ENCODE data around the gene CD22.

The CD22 gene

DNA sequence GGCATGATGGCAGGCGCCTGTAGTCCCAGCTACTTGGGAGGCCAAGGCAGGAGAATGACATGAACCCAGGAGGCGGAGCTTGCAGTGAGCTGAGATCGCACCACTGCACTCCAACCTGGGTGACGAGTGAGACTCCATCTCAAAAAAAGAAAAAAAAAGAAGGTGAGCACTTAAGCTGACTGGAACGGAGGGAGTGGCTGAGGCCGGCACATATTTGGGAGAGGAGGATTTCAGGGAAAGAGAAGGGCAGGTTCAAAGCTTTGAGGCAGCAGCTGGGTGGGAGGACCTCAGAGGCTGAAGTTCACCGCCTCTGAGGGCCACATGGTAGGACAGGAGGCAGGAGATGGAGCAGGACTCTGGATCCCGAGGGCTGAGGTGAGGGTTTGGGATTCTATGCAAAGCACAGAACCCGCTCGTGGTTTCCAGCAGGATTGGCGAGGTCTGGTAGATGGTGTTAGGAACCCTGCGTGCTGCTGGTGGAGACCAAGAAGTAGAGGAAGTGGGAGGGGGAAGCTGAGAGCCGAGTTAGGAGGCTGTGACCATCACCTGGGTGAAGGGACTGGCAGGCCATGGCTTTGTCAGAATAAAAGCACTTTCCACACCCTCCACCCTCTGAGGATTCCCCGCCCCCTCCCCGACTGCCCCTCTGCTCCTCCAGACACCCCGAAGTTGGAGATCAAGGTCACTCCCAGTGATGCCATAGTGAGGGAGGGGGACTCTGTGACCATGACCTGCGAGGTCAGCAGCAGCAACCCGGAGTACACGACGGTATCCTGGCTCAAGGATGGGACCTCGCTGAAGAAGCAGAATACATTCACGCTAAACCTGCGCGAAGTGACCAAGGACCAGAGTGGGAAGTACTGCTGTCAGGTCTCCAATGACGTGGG, 8.4 kb downstream of the CD22 start:
- in situ Hi-C loops (cut with HindIII; ENCODE audit: low sequenced_read_pairs) = no loop called here

DNA sequence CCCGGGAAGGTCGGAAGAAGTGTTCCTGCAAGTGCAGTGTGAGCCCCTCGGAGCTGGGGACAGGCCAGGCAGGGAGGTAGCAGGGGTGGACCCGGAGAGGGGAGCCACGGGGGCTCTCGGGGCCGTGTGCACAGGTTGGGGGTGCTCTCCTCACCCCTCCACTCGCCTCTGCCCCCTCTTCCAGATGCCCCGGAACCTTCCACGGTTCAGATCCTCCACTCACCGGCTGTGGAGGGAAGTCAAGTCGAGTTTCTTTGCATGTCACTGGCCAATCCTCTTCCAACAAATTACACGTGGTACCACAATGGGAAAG, 9.0 kb downstream of the CD22 start:
- in situ Hi-C loops (cut with HindIII; ENCODE audit: low sequenced_read_pairs) = no loop called here

- in situ Hi-C loops (cut with HindIII; ENCODE audit: low sequenced_read_pairs) = no loop called here
These were observed 11.4 kb downstream of the CD22 start for GRCh38 chr19:35340431-35340830.

GRCh38 chr19:35341006-35341405, 12.0 kb downstream of the CD22 start:
- in situ Hi-C loops (cut with HindIII; ENCODE audit: low sequenced_read_pairs) = no loop called here

- in situ Hi-C loops (cut with HindIII; ENCODE audit: low sequenced_read_pairs) = no loop called here
These were observed 12.7 kb downstream of the CD22 start for GRCh38 chr19:35341565-35342225.

- in situ Hi-C loops (cut with HindIII; ENCODE audit: low sequenced_read_pairs) = no loop called here
These were observed 13.4 kb downstream of the CD22 start for GRCh38 chr19:35342430-35342829.

- in situ Hi-C loops (cut with HindIII; ENCODE audit: low sequenced_read_pairs) = no loop called here
These were observed 15.6 kb downstream of the CD22 start for GRCh38 chr19:35344511-35345031.

- in situ Hi-C loops (cut with HindIII; ENCODE audit: low sequenced_read_pairs) = no loop called here
These were observed 16.7 kb downstream of the CD22 start for GRCh38 chr19:35345671-35346111.

DNA sequence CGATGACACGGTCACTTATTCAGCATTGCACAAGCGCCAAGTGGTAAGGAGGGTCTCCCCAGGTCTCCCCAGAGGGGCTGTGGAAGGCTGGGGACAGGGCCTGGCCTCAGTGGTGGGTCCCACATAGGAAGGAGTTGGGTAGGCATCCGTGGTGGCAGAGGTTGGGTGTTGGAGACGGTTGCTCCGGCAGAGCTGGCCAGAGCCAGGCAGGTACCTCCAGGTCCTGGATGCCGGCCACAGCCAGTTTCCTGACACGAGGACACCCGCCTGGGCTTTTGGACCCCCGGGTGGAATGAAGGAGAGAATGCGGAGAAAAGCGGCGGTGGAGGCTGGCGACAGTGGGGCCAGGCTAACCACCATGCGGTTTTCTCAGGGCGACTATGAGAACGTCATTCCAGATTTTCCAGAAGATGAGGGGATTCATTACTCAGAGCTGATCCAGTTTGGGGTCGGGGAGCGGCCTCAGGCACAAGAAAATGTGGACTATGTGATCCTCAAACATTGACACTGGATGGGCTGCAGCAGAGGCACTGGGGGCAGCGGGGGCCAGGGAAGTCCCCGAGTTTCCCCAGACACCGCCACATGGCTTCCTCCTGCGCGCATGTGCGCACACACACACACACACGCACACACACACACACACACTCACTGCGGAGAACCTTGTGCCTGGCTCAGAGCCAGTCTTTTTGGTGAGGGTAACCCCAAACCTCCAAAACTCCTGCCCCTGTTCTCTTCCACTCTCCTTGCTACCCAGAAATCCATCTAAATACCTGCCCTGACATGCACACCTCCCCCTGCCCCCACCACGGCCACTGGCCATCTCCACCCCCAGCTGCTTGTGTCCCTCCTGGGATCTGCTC, 17.4 kb downstream of the CD22 start:
- in situ Hi-C loops (cut with HindIII; ENCODE audit: low sequenced_read_pairs) = no loop called here

GRCh38 chr19:35347171-35347929, 18.4 kb downstream of the CD22 start, which contains the start of gene FFAR1:
Gene FFAR1, plus strand, starts transcription at chr19:35347902. Its CDS starts 3,650 bp downstream, at chr19:35351552.
- in situ Hi-C loops (cut with HindIII; ENCODE audit: low sequenced_read_pairs) = no loop called here

GRCh38 chr19:35347930-35348298, 18.9 kb downstream of the CD22 start:
- in situ Hi-C loops (cut with HindIII; ENCODE audit: low sequenced_read_pairs) = no loop called here

- in situ Hi-C loops (cut with HindIII; ENCODE audit: low sequenced_read_pairs) = no loop called here
These were observed 20.1 kb downstream of the CD22 start for GRCh38 chr19:35348911-35349611.

- in situ Hi-C loops (cut with HindIII; ENCODE audit: low sequenced_read_pairs) = loop anchor here (5.0 kb wide), 1 partner anchor 82 kb away; no protein-coding TSS in a partner anchor
These were observed 20.9 kb downstream of the CD22 start for GRCh38 chr19:35349614-35350521.

DNA sequence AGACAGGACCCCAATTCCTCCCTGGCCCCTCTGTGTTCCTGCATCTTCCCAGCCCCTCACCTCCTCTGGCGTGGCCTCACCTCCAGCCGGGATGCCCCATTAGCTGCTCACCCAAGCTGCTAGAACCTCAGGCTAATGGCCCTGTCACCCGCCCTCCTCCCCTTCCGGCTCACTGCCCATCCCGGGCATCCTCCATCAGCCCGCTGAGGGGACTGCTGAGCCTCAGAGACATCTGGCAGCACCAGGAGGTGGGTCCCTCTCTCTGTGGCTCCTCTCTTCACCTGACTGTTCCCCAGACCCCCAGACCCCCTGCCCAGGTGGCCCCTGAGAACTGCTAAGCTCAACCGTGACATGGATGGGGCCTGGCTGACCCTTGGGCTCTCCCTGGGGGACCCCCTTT, 21.6 kb downstream of the CD22 start:
- in situ Hi-C loops (cut with HindIII; ENCODE audit: low sequenced_read_pairs) = loop anchor here (5.0 kb wide), 1 partner anchor 82 kb away; no protein-coding TSS in a partner anchor

DNA sequence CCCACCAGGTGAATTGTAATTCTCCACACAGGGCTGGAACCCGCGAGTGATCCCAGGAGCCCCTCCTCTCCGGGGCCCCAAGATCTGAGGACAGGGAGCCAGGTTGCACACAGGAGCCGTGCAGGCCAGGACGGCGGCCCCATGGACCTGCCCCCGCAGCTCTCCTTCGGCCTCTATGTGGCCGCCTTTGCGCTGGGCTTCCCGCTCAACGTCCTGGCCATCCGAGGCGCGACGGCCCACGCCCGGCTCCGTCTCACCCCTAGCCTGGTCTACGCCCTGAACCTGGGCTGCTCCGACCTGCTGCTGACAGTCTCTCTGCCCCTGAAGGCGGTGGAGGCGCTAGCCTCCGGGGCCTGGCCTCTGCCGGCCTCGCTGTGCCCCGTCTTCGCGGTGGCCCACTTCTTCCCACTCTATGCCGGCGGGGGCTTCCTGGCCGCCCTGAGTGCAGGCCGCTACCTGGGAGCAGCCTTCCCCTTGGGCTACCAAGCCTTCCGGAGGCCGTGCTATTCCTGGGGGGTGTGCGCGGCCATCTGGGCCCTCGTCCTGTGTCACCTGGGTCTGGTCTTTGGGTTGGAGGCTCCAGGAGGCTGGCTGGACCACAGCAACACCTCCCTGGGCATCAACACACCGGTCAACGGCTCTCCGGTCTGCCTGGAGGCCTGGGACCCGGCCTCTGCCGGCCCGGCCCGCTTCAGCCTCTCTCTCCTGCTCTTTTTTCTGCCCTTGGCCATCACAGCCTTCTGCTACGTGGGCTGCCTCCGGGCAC, 22.6 kb downstream of the CD22 start:
- in situ Hi-C loops (cut with HindIII; ENCODE audit: low sequenced_read_pairs) = loop anchor here (5.0 kb wide), 1 partner anchor 81 kb away; no protein-coding TSS in a partner anchor

DNA sequence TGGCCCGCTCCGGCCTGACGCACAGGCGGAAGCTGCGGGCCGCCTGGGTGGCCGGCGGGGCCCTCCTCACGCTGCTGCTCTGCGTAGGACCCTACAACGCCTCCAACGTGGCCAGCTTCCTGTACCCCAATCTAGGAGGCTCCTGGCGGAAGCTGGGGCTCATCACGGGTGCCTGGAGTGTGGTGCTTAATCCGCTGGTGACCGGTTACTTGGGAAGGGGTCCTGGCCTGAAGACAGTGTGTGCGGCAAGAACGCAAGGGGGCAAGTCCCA, 23.1 kb downstream of the CD22 start:
- in situ Hi-C loops (cut with HindIII; ENCODE audit: low sequenced_read_pairs) = loop anchor here (5.0 kb wide), 1 partner anchor 80 kb away; no protein-coding TSS in a partner anchor

DNA sequence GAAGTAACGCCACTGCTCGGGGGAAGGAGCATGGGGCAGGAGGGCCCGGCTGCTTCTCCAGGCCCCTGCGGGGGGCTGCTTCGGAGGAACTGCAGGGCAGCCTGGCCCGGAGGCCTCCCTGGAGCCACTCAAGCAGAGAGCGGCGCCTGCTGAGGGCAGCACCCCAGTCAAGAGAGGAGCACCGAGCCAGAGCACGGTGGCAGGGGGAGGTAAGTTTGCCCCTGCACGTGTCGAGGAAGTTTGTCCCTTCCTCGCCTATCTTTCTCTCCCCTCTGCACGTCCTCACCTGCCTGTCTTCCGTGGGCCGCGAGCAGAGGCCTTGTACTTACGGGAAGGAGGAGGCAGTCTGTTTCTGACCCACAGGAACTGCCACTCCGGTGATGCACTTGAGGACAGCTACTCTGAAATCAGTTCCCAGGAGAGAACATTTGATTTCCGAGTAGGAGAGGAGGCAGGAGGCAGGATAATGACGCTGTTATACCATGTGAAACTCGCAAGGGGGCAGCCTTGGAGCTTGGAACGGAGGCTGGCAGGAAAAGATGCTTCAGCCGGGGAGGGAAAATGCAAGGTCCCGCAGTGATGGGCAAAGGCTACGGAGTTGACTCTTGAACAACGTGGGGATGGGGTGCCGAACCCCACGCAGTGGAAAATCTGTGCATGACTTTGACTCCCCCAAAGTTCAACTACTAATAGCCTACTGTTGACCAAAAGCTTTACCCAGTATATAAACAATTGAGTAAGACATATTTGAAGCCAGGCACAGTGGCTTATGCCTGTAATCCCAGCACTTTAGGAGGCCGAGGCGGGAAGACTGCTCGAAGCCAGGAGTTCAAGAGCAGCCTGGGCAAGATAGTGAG, 23.7 kb downstream of the CD22 start:
- in situ Hi-C loops (cut with HindIII; ENCODE audit: low sequenced_read_pairs) = loop anchor here (5.0 kb wide), 1 partner anchor 80 kb away; no protein-coding TSS in a partner anchor

All from DLD1 (cell line).